Panc1 (cell line): ENCODE data around the gene HTT. TPM values are rescaled to one million over a fixed set of nuclear protein-coding genes. Genes with fewer than 3 reads are reported as not detected.

Experiments
- ATAC-seq: fragments of 200-7000 bp; cut with Tn5 transposase; 2 replicates; pipeline ENCODE4 v1.9.1; 2020; ENCODE audit warnings: mild to moderate bottlenecking, moderate library complexity
- BruUV-seq: library from RNA; stranded (reverse); fragments of 400-500 nt; replicated peaks from 2 replicates; lab custom pipeline; 2021; lab: Mats Ljungman, UMichigan
- CTCF ChIA-PET: fragments of 300-600 bp; sonication (Branson Sonifier 250); formaldehyde crosslinking; loops from one replicate; lab custom pipeline; 2022; ENCODE audit warnings: antibody characterized with exemption; lab: Charles Lee
- POLR2A ChIA-PET: fragments of 300-600 bp; sonication (Branson Sonifier 250); formaldehyde crosslinking; loops from one replicate; lab custom pipeline; 2022; ENCODE audit warnings: antibody characterized with exemption; lab: Charles Lee
- DNase-seq: peaks from one replicate; pipeline ENCODE4 v3.0.0-alpha.2; 2010; ENCODE audit warnings: low read depth, low spot score
- H3K27ac ChIP-seq: 2 replicates; pipeline ENCODE4 v1.5.1; 2011; ENCODE audit warnings: mild to moderate bottlenecking, low read length, inconsistent platforms
- H3K27me3 ChIP-seq: fragments of 200-500 bp; sonication (Bioruptor generic); 2 replicates; pipeline ENCODE4 v1.6.0; 2014; ENCODE audit warnings: low read length, inconsistent platforms; ENCODE audit not compliant: control insufficient read depth, insufficient read depth
- H3K36me3 ChIP-seq: fragments of 200-500 bp; sonication (Bioruptor generic); 2 replicates; pipeline ENCODE4 v1.5.1; 2014; ENCODE audit warnings: inconsistent platforms, mild to moderate bottlenecking, low read length, moderate library complexity; ENCODE audit not compliant: control insufficient read depth, insufficient read depth
- H3K4me1 ChIP-seq: 2 replicates; pipeline ENCODE4 v1.5.1; 2011; ENCODE audit warnings: inconsistent platforms, mild to moderate bottlenecking, low read length, moderate library complexity; ENCODE audit not compliant: control insufficient read depth, insufficient read depth
- H3K4me3 ChIP-seq, 2 experiments: 2 replicates each; pipeline ENCODE4 v1.5.1; 2011 to 2012; ENCODE audit warnings: low read depth in 2 of 2, low read length in 2 of 2, mild to moderate bottlenecking in 2 of 2, inconsistent platforms in 1 of 2, moderate library complexity in 1 of 2
- H3K9me3 ChIP-seq: fragments of 200-500 bp; sonication (Bioruptor generic); 2 replicates; pipeline ENCODE4 v1.5.1; 2014; ENCODE audit warnings: low read depth, mild to moderate bottlenecking, inconsistent platforms, low read length, moderate library complexity; ENCODE audit not compliant: control insufficient read depth, insufficient read depth
- CTCF ChIP-seq: fragments of 450-650 bp; IDR thresholded peaks from 2 replicates; pipeline ENCODE4 v1.5.1; 2017; ENCODE audit warnings: mild to moderate bottlenecking
- POLR2AphosphoS5 ChIP-seq: IDR thresholded peaks from 2 replicates; pipeline ENCODE4 v1.6.1; 2012; ENCODE audit warnings: mild to moderate bottlenecking, low read depth, low read length, moderate library complexity
- REST ChIP-seq, 2 experiments: IDR thresholded peaks; 2 replicates each; pipeline ENCODE4 v1.6.1; 2011 to 2012; ENCODE audit warnings: low read depth in 2 of 2, control low read depth in 1 of 2, low read length in 1 of 2, mild to moderate bottlenecking in 1 of 2, moderate library complexity in 1 of 2; ENCODE audit not compliant: insufficient read depth in 1 of 2
- SIN3A ChIP-seq: IDR thresholded peaks from 2 replicates; pipeline ENCODE4 v1.6.1; 2012; ENCODE audit warnings: low read depth, mild to moderate bottlenecking, low read length, moderate library complexity, borderline replicate concordance; ENCODE audit not compliant: insufficient read depth
- TCF7L2 ChIP-seq: IDR thresholded peaks from 2 replicates; pipeline ENCODE4 v1.6.1; 2011; ENCODE audit warnings: mild to moderate bottlenecking, low read depth, low read length, inconsistent platforms
- in situ Hi-C: cut with HindIII; loops from 2 replicates; pipeline ENCODE4 v1.10.0; 2016; ENCODE audit warnings: low sequenced_read_pairs, low pct_unique_long_range_greater_than_20kb
- intact Hi-C: fragments of 100-400 bp; cut with micrococcal nuclease; formaldehyde crosslinking; loops from one replicate; pipeline ENCODE4 v1.10.0; 2022; ENCODE audit not compliant: unreplicated experiment
- total RNA-seq: library from RNA; stranded (reverse); gene quantifications from one replicate; pipeline ENCODE4 v1.2.1, GENCODE V29; 2021; ENCODE audit not compliant: unreplicated experiment

The HTT gene
- total RNA-seq, 1 experiment from 2014 or later, result 24.7 TPM

DNA sequence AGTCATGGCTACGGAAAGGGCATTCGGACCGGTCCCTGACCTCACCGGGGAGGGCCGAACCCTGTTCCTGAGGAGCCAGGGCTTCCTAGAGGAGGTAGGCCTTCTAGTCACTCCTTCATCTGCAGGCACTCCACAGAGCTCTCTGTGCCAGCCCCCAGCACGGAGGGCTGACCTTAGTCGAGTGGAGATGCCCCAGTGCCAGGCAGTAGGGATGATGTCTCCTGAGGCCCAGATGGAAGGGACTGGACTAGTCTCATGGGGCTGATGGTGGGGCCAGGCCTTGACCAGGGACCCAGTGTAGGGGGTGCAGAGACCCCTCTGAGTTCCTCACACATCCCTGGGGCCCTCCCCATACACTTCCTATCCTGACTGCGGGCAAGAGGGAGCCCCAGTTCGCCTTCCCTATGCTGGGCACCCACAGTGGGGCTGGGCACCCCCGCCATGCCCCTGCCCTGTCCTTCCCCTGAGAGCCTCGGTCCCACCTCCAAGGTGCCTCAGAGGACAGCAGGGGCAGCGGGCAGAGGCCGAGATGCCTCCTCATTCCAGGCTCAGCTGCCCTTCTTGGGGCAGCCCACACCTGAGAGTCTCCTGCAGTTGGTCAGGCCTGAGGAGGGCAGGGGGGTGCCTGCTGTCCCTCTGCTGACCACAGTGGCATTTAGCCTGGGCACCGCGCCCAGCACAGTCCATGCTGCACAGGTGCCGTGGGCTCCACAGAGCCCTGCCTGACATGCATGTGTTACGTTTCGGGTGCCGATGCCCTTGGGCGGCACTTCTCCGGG is 173.1 kb downstream of the HTT start:
- no peaks in the 10 kb centered on the region for H3K27me3 ChIP-seq
- no peaks in the 10 kb centered on the region for H3K9me3 ChIP-seq
- CTCF ChIA-PET, result no interaction called here
- no TSS peak for BruUV-seq
- H3K36me3 ChIP-seq, result no peaks in the 10 kb centered on the region
- TF ChIP-seq CTCF (no peak), TCF7L2 (no peak), POLR2AphosphoS5 (no peak), REST (IDR thresholded peaks at IDR 0.05; ENCODE audit: insufficient read depth in 1 of 2, low read depth in 2 of 2, low read length in 1 of 2) (no peak), SIN3A (no peak)
- H3K27ac ChIP-seq, result no peak overlapping the region
- DNase-seq, result no peak
- no peak overlapping the region for H3K4me3 ChIP-seq
- intact Hi-C loops (no loop called here), in situ Hi-C loops (no loop called here)
- no peaks in the 10 kb centered on the region for H3K4me1 ChIP-seq
- POLR2A ChIA-PET, result no interaction called here
- ATAC-seq, result no peak

DNA sequence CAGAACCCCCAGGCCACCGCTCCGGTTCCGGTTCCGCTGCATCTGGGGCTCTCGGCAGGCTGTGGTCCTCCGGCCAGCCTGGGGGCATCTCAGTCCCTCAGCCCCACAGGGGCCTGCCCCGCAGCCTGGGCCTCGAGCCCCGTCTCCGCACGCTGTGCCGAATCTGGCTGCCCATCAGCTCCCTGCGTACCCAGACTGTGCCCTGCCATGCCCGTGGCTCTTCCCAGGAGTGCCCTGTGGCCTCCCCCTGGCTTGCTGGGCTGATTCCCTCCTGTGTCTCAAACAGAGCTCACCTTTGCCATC is 173.6 kb downstream of the HTT start:
- Histone ChIP-seq H3K9me3 (no peaks in the 10 kb centered on the region), H3K36me3 (no peaks in the 10 kb centered on the region), H3K4me1 (no peaks in the 10 kb centered on the region), H3K4me3 (no peak overlapping the region), H3K27me3 (no peaks in the 10 kb centered on the region), H3K27ac (no peak overlapping the region)
- TF ChIP-seq SIN3A, result no peak
- in situ Hi-C loops (no loop called here), intact Hi-C loops (no loop called here)
- CTCF ChIA-PET, result no interaction called here
- BruUV-seq, result no TSS peak
- POLR2A ChIA-PET, result no interaction called here
- DNase-seq (no peak), ATAC-seq (no peak)

- Histone ChIP-seq H3K4me1 (no peaks in the 10 kb centered on the region), H3K4me3 (no peak within 1 kb of the TSS), H3K36me3 (no peaks in the 10 kb centered on the region), H3K27ac (no peak within 1 kb of the TSS), H3K27me3 (no peaks in the 10 kb centered on the region), H3K9me3 (no peaks in the 10 kb centered on the region)
- POLR2A ChIA-PET, result interaction anchor here (0.6 kb wide), 1 partner anchor 25 kb away, joined by 7 read pairs; no protein-coding TSS in a partner anchor
- no TSS peak for BruUV-seq
- DNase-seq (no peak), ATAC-seq (no peak)
- intact Hi-C loops (no loop called here), in situ Hi-C loops (no loop called here)
- CTCF ChIA-PET, result no interaction called here
- TF ChIP-seq POLR2AphosphoS5 (no peak), TCF7L2 (no peak), CTCF (no peak), SIN3A (no peak), REST (IDR thresholded peaks at IDR 0.05; ENCODE audit: insufficient read depth in 1 of 2, low read depth in 2 of 2, low read length in 1 of 2) (no peak)
These were observed 174.6 kb downstream of the HTT start, which contains the start of gene MSANTD1 for GRCh38 chr4:3248811-3249661. Gene MSANTD1 (plus strand): TSS chr4:3249159. CDS start chr4:3249223, 64 bp downstream.
